GM23338 (cell line): ENCODE results near the gene TRIM61. TPM values are rescaled to one million over a fixed set of nuclear protein-coding genes. Genes with fewer than 3 reads are reported as not detected.

ENCODE experiments used
- ATAC-seq: fragments of 200-7000 bp; cut with Tn5 transposase; 3 replicates; pipeline ENCODE4 v1.9.1; 2020
- DNase-seq: peaks from one replicate; pipeline ENCODE4 v3.0.0-alpha.2; 2015; ENCODE audit warnings: low spot score
- H2AFZ ChIP-seq: fragments of 200-600 bp; sonication (generic); 2 replicates; pipeline ENCODE4 v1.8.0; 2016; ENCODE audit warnings: antibody characterized with exemption, mild to moderate bottlenecking, moderate library complexity
- H3F3A ChIP-seq: fragments of 200-600 bp; sonication (generic); replicated peaks from 2 replicates; pipeline ENCODE4 v1.8.0; 2017; ENCODE audit warnings: antibody characterized with exemption, mixed run types, low read depth
- H3K27ac ChIP-seq: fragments of 200-600 bp; sonication (generic); 2 replicates; pipeline ENCODE4 v1.6.1; 2016; ENCODE audit warnings: low read depth
- H3K27me3 ChIP-seq: fragments of 200-600 bp; sonication (generic); 2 replicates; pipeline ENCODE4 v1.8.0; 2016; ENCODE audit warnings: mild to moderate bottlenecking, mixed run types, moderate library complexity; ENCODE audit not compliant: insufficient read depth
- H3K36me3 ChIP-seq: fragments of 200-600 bp; sonication (generic); 2 replicates; pipeline ENCODE4 v1.8.0; 2016; ENCODE audit warnings: mild to moderate bottlenecking; ENCODE audit not compliant: insufficient read depth
- H3K4me1 ChIP-seq: fragments of 200-600 bp; sonication (generic); 2 replicates; pipeline ENCODE4 v1.8.0; 2016; ENCODE audit warnings: mild to moderate bottlenecking, moderate library complexity; ENCODE audit not compliant: insufficient read depth
- H3K4me2 ChIP-seq: fragments of 200-600 bp; sonication (generic); 2 replicates; pipeline ENCODE4 v1.7.1; 2017; ENCODE audit warnings: mixed run types
- H3K4me3 ChIP-seq: fragments of 200-600 bp; sonication (generic); 2 replicates; pipeline ENCODE4 v1.6.1; 2016; ENCODE audit warnings: mixed run types
- H3K79me2 ChIP-seq: fragments of 200-600 bp; sonication (generic); replicated peaks from 2 replicates; pipeline ENCODE4 v1.8.0; 2017; ENCODE audit warnings: mild to moderate bottlenecking; ENCODE audit not compliant: insufficient read depth
- H3K9me2 ChIP-seq: fragments of 200-600 bp; sonication (generic); 2 replicates; pipeline ENCODE4 v1.8.0; 2017; ENCODE audit not compliant: insufficient read depth
- H4K20me1 ChIP-seq: fragments of 200-600 bp; sonication (generic); replicated peaks from 2 replicates; pipeline ENCODE4 v1.8.0; 2017; ENCODE audit warnings: mild to moderate bottlenecking; ENCODE audit not compliant: insufficient read depth
- H3K27ac Mint-ChIP-seq: 2 replicates; pipeline ENCODE4 v1.8.0; 2020; ENCODE audit warnings: inconsistent platforms, mild to moderate bottlenecking, moderate library complexity, mixed read lengths
- H3K27me3 Mint-ChIP-seq: 3 replicates; pipeline ENCODE4 v1.8.0; 2022; ENCODE audit warnings: low read depth, mild to moderate bottlenecking, moderate library complexity, mixed read lengths, inconsistent platforms; ENCODE audit not compliant: insufficient read depth, poor library complexity
- H3K36me3 Mint-ChIP-seq: 3 replicates; pipeline ENCODE4 v1.8.0; 2021; ENCODE audit warnings: low read depth, mild to moderate bottlenecking, inconsistent platforms, moderate library complexity, mixed read lengths
- H3K4me1 Mint-ChIP-seq: 3 replicates; pipeline ENCODE4 v1.8.0; 2020; ENCODE audit warnings: mild to moderate bottlenecking, inconsistent platforms, mixed read lengths
- H3K4me3 Mint-ChIP-seq: 3 replicates; pipeline ENCODE4 v1.8.0; 2021; ENCODE audit warnings: moderate library complexity, mild to moderate bottlenecking, inconsistent platforms, mixed read lengths
- H3K9me3 Mint-ChIP-seq: 3 replicates; pipeline ENCODE4 v1.8.0; 2020; ENCODE audit warnings: moderate library complexity, mild to moderate bottlenecking, inconsistent platforms, mixed read lengths
- EZH2phosphoT487 ChIP-seq: fragments of 200-600 bp; sonication (generic); IDR thresholded peaks from one replicate; pipeline ENCODE4 v1.8.1; 2018; ENCODE audit warnings: antibody characterized with exemption; ENCODE audit not compliant: unreplicated experiment
- NANOG ChIP-seq: IDR thresholded peaks from 2 replicates; pipeline ENCODE4 v1.6.1; 2016; ENCODE audit warnings: antibody characterized with exemption, borderline replicate concordance
- POLR2AphosphoS5 ChIP-seq: IDR thresholded peaks from 2 replicates; pipeline ENCODE4 v1.6.1; 2016; ENCODE audit warnings: antibody characterized with exemption, low read depth
- ZNF331 ChIP-seq: fragments of 250-450 bp; sonication (Bioruptor Pico); IDR thresholded peaks from 2 replicates; pipeline ENCODE4 v1.5.0; 2020; ENCODE audit warnings: low read depth, mild to moderate bottlenecking, moderate library complexity
- polyA plus RNA-seq: library from polyadenylated mRNA; unstranded; fragments of >200 nt; fragmentation: Nextera tagmentation; extraction: Ambion mirVana; gene quantifications from 2 replicates; pipeline ENCODE4 v1.2.1, GENCODE V29; 2016
- total RNA-seq: library from RNA; depleted of rRNA; stranded (reverse); fragments of >200 nt; shearing (Covaris generic); gene quantifications from 2 replicates; pipeline ENCODE4 v1.2.3, GENCODE V29; 2014
- TF ChIP-seq, protein P1 (sequence below): IDR thresholded peaks from one replicate; pipeline ENCODE4 v1.6.1; 2018; ENCODE audit warnings: antibody characterized with exemption; ENCODE audit not compliant: unreplicated experiment
- TF ChIP-seq, protein P2 (sequence below): fragments of 250-450 bp; sonication (Bioruptor Pico); IDR thresholded peaks from 2 replicates; pipeline ENCODE4 v1.5.0; 2020; ENCODE audit warnings: mild to moderate bottlenecking, moderate library complexity

TRIM61 gene
- total and polyA plus RNA-seq, 2 experiments from 2014 or later = 0.38 TPM; not detected in 1

DNA sequence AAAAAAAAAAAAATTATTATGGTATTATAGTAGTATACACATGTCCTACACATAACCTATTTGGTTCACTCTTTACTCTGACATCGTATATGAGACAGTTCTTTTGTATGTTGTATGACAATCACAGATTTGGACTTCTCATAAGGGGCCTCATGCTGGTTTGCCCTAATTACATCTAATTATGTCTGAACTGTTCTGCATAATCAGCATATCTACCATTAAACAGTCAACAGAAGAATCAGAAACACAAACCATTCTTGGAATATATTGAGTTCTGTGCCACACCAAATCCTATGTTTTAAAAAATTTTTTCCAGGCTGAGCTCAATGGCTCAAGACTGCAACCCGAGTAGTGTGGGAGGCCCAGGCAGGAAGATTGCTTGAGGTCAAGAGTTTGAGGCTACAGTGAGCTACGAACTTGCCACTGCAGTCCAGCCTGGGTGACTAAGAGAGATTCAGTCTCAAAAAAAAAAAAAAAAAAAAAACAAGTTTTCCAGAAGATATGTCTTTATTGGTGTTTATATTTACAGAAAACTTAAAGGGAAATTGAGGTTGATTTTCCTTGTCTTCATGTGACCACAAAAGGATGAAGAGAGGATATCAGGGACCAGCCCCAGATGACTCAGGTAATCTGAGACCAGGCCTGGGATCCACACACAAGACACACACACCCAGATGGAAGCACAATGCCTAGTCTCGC is 22.2 kb downstream of the TRIM61 start:
- Mint-ChIP-seq H3K4me1 (peaks cover 14% of the 10 kb centered on the region), H3K27ac (no peak overlapping the region), H3K9me3 (peaks cover 5% of the 10 kb centered on the region; the same call in 2 of the 3 replicates), H3K4me3 (peak overlapping the region; percentile 22; the same call in 1 of the 3 replicates), H3K36me3 (peaks cover 5% of the 10 kb centered on the region; the same call in 1 of the 3 replicates), H3K27me3 (peaks cover 7% of the 10 kb centered on the region)
- Histone ChIP-seq H3K9me2 (0 out of 2 replicates have a peak, but pooled peaks cover 8% of the 10 kb centered on the region), H3K79me2 (no peaks in the 10 kb centered on the region; the same call in 1 of the 2 replicates), H3K27me3 (no peaks in the 10 kb centered on the region), H3K4me3 (no peak overlapping the region), H3K36me3 (no peaks in the 10 kb centered on the region), H3K4me2 (no peak overlapping the region), H3K4me1 (no peaks in the 10 kb centered on the region; the same call in 1 of the 2 replicates), H2AFZ (peak overlapping the region; percentile 53; the same call in 1 of the 2 replicates), H4K20me1 (no peaks in the 10 kb centered on the region), H3F3A (no peaks in the 10 kb centered on the region; the same call in 1 of the 2 replicates), H3K27ac (no peak overlapping the region)
- ATAC-seq (no peak), DNase-seq (no peak)
- TF ChIP-seq POLR2AphosphoS5 = no peak
- no peak for TF ChIP-seq EZH2phosphoT487
- TF ChIP-seq NANOG = no peak
- TF ChIP-seq, protein P1, sequence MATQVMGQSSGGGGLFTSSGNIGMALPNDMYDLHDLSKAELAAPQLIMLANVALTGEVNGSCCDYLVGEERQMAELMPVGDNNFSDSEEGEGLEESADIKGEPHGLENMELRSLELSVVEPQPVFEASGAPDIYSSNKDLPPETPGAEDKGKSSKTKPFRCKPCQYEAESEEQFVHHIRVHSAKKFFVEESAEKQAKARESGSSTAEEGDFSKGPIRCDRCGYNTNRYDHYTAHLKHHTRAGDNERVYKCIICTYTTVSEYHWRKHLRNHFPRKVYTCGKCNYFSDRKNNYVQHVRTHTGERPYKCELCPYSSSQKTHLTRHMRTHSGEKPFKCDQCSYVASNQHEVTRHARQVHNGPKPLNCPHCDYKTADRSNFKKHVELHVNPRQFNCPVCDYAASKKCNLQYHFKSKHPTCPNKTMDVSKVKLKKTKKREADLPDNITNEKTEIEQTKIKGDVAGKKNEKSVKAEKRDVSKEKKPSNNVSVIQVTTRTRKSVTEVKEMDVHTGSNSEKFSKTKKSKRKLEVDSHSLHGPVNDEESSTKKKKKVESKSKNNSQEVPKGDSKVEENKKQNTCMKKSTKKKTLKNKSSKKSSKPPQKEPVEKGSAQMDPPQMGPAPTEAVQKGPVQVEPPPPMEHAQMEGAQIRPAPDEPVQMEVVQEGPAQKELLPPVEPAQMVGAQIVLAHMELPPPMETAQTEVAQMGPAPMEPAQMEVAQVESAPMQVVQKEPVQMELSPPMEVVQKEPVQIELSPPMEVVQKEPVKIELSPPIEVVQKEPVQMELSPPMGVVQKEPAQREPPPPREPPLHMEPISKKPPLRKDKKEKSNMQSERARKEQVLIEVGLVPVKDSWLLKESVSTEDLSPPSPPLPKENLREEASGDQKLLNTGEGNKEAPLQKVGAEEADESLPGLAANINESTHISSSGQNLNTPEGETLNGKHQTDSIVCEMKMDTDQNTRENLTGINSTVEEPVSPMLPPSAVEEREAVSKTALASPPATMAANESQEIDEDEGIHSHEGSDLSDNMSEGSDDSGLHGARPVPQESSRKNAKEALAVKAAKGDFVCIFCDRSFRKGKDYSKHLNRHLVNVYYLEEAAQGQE = no peak
- no peak for TF ChIP-seq ZNF331
- TF ChIP-seq, protein P2, sequence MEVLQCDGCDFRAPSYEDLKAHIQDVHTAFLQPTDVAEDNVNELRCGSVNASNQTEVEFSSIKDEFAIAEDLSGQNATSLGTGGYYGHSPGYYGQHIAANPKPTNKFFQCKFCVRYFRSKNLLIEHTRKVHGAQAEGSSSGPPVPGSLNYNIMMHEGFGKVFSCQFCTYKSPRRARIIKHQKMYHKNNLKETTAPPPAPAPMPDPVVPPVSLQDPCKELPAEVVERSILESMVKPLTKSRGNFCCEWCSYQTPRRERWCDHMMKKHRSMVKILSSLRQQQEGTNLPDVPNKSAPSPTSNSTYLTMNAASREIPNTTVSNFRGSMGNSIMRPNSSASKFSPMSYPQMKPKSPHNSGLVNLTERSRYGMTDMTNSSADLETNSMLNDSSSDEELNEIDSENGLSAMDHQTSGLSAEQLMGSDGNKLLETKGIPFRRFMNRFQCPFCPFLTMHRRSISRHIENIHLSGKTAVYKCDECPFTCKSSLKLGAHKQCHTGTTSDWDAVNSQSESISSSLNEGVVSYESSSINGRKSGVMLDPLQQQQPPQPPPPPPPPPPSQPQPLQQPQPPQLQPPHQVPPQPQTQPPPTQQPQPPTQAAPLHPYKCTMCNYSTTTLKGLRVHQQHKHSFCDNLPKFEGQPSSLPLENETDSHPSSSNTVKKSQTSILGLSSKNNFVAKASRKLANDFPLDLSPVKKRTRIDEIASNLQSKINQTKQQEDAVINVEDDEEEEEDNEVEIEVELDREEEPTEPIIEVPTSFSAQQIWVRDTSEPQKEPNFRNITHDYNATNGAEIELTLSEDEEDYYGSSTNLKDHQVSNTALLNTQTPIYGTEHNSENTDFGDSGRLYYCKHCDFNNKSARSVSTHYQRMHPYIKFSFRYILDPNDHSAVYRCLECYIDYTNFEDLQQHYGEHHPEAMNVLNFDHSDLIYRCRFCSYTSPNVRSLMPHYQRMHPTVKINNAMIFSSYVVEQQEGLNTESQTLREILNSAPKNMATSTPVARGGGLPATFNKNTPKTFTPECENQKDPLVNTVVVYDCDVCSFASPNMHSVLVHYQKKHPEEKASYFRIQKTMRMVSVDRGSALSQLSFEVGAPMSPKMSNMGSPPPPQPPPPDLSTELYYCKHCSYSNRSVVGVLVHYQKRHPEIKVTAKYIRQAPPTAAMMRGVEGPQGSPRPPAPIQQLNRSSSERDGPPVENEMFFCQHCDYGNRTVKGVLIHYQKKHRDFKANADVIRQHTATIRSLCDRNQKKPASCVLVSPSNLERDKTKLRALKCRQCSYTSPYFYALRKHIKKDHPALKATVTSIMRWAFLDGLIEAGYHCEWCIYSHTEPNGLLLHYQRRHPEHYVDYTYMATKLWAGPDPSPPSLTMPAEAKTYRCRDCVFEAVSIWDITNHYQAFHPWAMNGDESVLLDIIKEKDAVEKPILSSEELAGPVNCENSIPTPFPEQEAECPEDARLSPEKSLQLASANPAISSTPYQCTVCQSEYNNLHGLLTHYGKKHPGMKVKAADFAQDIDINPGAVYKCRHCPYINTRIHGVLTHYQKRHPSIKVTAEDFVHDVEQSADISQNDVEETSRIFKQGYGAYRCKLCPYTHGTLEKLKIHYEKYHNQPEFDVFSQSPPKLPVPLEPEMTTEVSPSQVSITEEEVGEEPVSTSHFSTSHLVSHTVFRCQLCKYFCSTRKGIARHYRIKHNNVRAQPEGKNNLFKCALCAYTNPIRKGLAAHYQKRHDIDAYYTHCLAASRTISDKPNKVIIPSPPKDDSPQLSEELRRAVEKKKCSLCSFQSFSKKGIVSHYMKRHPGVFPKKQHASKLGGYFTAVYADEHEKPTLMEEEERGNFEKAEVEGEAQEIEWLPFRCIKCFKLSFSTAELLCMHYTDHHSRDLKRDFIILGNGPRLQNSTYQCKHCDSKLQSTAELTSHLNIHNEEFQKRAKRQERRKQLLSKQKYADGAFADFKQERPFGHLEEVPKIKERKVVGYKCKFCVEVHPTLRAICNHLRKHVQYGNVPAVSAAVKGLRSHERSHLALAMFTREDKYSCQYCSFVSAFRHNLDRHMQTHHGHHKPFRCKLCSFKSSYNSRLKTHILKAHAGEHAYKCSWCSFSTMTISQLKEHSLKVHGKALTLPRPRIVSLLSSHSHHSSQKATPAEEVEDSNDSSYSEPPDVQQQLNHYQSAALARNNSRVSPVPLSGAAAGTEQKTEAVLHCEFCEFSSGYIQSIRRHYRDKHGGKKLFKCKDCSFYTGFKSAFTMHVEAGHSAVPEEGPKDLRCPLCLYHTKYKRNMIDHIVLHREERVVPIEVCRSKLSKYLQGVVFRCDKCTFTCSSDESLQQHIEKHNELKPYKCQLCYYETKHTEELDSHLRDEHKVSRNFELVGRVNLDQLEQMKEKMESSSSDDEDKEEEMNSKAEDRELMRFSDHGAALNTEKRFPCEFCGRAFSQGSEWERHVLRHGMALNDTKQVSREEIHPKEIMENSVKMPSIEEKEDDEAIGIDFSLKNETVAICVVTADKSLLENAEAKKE (CRISPR knock-in tag) = no peak
